AG10803 (cell line): Measurements from ENCODE around the gene ENTPD6.
"Not testable (repeated sequence)": the region's sequence is repeated elsewhere in the genome, so short reads cannot be mapped to it uniquely, and the experiment has no call there.

ENCODE experiments used
- DNase-seq: peaks from one replicate; pipeline ENCODE4 v3.0.0; 2010; ENCODE audit warnings: low read depth
- H3K4me3 ChIP-seq: 2 replicates; pipeline ENCODE4 v1.5.1; 2011; ENCODE audit warnings: mild to moderate bottlenecking, low read length, control low read depth
- TF ChIP-seq, protein P1 (sequence below): conservative IDR thresholded peaks from 2 replicates; pipeline ENCODE4 v1.5.1; 2011; ENCODE audit warnings: mild to moderate bottlenecking, low read length, control low read depth, inconsistent platforms

Gene ENTPD6

DNA sequence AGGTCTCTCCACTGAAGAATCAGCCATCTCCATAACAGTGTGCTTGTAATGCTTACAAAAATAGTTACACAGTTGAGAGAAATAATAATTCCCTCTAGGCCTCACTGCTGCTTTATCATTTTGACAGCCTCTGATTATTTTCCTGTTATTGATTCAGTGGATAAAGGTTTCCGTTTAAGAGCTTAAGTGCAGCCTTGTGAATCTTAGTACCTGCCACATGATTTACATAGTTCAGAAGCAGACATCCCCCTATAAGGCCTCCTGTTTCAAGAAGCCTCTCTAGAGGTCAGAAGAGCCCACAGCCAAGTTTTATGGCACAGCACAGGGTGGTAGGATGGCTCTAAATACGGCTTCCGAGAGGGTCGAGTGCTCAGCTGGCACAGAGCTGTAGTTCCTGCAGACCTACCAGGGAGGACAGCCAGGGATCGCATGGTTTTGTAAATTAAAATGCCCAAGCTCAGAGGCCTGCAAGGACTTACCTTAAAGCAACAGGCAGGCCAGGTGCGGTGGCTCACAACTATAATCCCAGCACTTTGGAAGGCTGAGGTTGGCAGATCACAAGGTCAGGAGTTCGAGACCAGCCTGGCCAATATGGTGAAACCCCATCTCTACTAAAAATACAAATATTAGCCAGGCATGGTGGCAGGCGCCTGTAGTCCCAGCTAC, 34.8 kb downstream of the ENTPD6 start:
- TF ChIP-seq, protein P1, sequence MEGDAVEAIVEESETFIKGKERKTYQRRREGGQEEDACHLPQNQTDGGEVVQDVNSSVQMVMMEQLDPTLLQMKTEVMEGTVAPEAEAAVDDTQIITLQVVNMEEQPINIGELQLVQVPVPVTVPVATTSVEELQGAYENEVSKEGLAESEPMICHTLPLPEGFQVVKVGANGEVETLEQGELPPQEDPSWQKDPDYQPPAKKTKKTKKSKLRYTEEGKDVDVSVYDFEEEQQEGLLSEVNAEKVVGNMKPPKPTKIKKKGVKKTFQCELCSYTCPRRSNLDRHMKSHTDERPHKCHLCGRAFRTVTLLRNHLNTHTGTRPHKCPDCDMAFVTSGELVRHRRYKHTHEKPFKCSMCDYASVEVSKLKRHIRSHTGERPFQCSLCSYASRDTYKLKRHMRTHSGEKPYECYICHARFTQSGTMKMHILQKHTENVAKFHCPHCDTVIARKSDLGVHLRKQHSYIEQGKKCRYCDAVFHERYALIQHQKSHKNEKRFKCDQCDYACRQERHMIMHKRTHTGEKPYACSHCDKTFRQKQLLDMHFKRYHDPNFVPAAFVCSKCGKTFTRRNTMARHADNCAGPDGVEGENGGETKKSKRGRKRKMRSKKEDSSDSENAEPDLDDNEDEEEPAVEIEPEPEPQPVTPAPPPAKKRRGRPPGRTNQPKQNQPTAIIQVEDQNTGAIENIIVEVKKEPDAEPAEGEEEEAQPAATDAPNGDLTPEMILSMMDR: no peak
- DNase-seq: no peak
- no peak overlapping the region for H3K4me3 ChIP-seq

- DNase-seq: peak; percentile 44
- no peak overlapping the region for H3K4me3 ChIP-seq
- TF ChIP-seq, protein P1: no peak
Measured at GRCh38 chr20:25233016-25233772, 37.7 kb downstream of the ENTPD6 start.

DNA sequence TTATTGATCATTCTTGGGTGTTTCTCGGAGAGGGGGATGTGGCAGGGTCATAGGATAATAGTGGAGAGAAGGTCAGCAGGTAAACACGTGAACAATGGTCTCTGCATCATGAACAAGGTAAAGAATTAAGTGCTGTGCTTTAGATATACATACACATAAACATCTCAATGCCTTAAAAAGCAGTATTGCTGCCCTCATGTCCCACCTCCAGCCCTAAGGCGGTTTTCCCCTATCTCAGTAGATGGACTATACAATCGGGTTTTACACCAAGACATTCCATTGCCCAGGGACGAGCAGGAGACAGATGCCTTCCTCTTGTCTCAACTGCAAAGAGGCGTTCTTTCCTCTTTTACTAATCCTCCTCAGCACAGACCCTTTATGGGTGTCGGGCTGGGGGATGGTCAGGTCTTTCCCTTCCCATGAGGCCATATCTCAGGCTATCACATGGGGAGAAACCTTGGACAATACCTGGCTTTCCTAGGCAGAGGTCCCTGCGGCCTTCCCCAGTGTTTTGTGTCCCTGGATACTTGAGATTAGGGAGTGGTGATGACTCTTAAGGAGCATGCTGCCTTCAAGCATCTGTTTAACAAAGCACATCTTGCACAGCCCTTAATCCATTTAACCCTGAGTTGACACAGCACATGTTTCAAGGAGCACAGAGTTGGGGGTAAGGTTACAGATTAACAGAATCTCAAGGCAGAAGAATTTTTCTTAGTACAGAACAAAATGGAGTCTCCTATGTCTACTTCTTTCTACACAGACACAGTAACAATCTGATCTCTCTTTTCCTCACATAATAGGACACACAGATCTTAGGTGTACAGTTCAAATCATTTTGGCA, 38.7 kb downstream of the ENTPD6 start:
- DNase-seq, H3K4me3 ChIP-seq: not testable (repeated sequence)

- TF ChIP-seq, protein P1: no peak
- H3K4me3 ChIP-seq: no peak overlapping the region
Measured at GRCh38 chr20:25236450-25237304, 41.2 kb downstream of the ENTPD6 start.

DNA sequence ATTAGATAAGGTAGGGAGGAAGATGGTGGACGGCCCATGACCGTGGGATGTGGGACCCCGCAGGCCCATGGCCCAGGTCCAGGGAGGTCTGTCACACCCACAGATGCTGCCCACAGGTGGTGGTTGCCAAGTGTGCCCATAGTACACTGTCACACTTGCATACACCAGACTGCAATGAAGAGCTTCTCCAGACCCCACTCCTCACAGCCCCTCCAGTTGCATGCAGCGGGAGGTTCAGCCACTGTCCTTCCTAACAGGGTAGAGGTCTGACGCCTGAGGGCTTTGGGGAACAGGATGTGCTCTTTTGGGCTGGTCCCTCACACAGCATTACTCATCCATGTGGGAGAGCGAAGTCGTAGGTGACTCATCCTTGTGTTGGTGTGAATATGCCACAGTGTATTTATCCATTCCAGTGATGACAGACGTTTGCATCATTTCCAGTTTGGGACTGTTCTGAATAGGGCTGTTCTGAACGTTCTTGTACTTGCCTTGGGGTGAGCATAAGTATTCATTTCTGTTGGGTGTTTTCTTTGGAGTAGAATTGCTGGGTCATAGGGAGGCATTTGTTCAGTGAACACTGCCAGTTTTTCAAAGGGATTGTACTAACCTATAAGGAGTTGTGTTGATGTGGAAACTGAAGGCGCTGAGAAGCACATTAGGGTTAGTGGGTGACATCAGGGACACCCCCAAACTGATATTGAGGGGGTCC, 42.3 kb downstream of the ENTPD6 start:
- TF ChIP-seq, protein P1: no peak
- peak; percentile 99 for DNase-seq
- H3K4me3 ChIP-seq: no peak overlapping the region

More at GRCh38 chr20:25236450-25237304, 41.2 kb downstream of the ENTPD6 start:
- DNase-seq: no peak

DNA sequence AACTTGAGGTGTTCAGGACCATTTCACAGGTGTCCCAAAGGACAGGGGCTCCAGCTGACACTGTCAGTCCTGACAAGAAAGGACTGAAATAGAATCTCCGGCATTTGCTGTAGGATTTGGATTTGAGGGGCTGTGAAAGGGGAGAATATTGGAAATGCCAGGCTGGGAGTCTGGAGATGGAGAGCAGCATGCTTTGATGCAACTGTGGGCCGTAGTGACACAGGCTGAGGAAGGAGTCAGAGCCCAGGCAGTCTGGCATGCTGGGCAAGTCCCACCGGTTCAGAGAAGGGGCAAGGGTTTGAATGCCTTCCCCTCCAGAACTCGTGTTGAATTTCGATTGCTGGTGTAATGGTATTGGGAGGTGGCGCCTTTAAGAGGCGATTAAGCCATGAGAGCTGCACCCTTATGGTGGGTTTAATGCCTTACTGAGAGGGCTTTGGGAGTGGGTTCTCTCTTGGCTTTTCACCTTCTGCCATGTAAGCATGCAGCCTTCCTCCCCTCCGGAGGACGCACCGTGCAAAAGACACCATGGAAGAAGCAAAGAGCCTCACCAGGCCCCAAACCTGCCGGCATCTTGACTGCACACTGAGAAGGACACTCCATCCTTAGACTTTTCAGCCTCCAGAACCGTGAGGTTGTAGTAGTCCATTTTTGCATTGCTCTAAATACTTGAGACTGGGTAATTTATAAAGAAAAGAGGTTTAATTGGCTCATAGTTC, 43.0 kb downstream of the ENTPD6 start:
- DNase-seq: peak; percentile 55
- TF ChIP-seq, protein P1: no peak
- H3K4me3 ChIP-seq: no peak overlapping the region
